VCaP (cell line): ENCODE data around the gene TBXT.

Source experiments
- H3K27ac ChIP-seq: fragments of 450-650 bp; 2 replicates; pipeline ENCODE4 v1.5.1; 2017
- CTCF ChIP-seq: fragments of 450-650 bp; conservative IDR thresholded peaks from 2 replicates; pipeline ENCODE4 v1.5.1; 2017; ENCODE audit warnings: mild to moderate bottlenecking, moderate library complexity

TBXT gene, protein sequence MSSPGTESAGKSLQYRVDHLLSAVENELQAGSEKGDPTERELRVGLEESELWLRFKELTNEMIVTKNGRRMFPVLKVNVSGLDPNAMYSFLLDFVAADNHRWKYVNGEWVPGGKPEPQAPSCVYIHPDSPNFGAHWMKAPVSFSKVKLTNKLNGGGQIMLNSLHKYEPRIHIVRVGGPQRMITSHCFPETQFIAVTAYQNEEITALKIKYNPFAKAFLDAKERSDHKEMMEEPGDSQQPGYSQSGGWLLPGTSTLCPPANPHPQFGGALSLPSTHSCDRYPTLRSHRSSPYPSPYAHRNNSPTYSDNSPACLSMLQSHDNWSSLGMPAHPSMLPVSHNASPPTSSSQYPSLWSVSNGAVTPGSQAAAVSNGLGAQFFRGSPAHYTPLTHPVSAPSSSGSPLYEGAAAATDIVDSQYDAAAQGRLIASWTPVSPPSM

DNA sequence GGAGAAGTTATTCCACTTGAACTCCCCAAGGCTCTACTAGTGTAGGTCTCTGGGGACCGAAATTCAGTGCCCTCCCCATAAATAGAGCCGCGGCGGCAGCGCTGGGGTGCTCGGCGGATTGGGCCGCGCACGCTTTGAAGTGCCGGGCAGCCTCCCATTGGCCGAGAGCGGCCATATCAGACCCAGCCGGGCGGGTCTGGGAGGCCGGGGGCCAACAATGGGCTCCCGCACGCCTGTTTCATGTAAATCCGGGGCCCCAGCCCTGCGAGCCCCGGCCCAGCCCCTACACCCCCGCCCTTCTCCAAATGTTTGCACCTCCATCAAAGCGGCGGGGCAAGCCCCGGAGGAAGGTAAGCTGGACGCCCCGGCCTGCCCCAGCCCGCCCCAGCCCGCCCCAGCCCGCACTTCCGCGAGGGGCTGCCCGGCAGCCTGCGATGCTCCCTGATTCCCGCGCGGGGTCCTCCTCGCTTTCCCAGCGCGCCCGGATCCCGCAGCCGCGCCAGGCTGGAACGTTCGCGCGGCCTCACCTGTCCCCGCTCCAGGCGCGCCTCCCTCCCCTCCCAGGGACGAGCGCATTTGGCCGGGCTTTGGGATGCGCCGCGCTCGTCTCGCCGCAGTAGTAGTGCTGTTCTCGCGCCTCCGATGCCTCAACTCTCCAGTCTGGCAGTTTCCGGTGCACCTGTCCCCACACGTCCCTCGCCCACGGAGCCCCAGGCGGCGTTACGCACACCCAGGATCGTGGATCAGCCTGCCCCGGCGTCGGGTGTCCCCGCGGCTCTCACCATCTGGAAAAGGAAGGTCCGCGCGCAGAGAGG, at the start of gene TBXT:
Gene TBXT (minus strand): TSS at position 51 of the 815 bp plus-strand sequence. CDS start 260 bp downstream, outside the sequence.
- no peak for TF ChIP-seq CTCF
- H3K27ac ChIP-seq = no peak within 1 kb of the TSS

DNA sequence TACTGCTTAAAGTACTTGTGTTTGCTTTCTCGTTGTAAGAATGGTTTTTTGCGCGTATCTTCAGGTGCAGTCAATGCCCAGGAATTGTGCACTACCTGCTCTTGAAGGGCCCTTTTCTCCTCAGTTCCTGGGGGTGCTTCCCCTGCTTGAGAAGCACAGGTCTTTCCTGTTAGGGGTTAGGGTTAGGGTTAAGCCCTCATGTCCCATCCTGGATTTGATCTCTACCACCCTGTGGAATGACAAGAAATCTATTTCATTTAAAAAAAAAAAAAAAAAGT, 39.6 kb upstream of the TBXT start:
- no peak for TF ChIP-seq CTCF
- H3K27ac ChIP-seq = no peak overlapping the region

- no peak overlapping the region for H3K27ac ChIP-seq
- no peak for TF ChIP-seq CTCF
Measured at GRCh38 chr6:166206510-166207283, 39.0 kb upstream of the TBXT start.

DNA sequence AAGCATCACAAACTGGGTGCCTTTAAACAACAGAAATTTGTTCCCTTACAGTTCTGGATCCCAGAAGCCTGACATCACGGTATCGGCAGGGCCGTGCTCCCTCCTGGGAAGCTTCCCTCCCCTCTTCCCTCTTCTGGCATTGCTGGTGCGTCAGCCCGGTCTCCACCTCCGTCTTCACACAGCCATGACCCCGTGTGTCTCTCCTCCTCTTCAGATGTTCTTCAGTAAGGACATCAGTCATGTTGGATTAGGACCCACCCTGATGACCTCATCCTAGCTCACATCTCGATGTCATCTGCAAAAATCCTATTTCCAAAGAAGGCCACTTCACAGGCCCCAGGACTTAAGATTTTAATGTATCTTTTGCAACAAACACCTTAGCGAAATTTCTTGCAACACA, 38.4 kb upstream of the TBXT start:
- no peak overlapping the region for H3K27ac ChIP-seq
- no peak for TF ChIP-seq CTCF

DNA sequence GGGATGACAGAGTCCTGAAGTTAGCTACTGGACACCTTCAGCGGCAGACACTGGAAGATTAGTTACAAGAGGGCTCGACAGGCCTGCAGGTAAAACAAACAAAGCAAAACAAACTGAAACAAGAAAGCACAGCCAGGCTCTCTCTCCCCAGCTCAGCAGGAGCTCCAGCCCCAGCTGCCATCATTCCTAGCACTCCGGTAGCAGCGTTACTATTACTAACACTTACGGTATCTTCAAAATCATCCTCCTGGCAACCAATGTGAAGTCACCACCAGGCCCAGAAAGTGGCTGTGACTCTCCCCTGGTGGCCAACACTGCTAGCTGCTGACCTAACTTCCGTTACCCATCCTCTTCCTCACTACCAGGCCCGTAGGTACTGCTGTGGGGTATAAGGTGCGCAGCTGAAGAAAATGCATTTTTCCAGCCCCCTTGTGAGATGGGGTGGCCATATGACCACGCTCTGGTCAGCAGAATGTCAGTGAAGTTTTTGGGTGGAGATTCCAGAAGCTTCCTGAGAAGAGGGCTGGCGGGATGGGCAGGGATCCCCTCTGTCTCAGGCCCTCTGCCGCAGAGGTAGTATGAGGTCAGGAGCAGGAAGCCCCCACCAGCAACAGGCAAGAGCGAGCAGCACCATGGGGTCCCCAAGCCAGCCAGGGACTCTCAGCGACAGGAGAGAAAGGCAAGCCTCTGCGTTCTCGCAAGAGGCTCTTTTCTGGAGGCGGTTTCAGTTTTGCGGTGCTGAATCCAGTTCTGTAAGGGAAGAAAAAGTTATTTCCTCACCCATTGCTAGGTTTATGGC, 37.4 kb upstream of the TBXT start:
- peak; percentile 33; the same call in 1 of the 2 replicates for TF ChIP-seq CTCF
- peak overlapping the region; percentile 21 for H3K27ac ChIP-seq

GRCh38 chr6:166203641-166204222, 36.1 kb upstream of the TBXT start:
- no peak overlapping the region for H3K27ac ChIP-seq
- no peak for TF ChIP-seq CTCF
